Measurements from ENCODE around the gene ELL3.
"Not testable (repeated sequence)": the region's sequence is repeated elsewhere in the genome, so short reads cannot be mapped to it uniquely, and the experiment has no call there.

Gene ELL3, protein sequence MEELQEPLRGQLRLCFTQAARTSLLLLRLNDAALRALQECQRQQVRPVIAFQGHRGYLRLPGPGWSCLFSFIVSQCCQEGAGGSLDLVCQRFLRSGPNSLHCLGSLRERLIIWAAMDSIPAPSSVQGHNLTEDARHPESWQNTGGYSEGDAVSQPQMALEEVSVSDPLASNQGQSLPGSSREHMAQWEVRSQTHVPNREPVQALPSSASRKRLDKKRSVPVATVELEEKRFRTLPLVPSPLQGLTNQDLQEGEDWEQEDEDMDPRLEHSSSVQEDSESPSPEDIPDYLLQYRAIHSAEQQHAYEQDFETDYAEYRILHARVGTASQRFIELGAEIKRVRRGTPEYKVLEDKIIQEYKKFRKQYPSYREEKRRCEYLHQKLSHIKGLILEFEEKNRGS

DNA sequence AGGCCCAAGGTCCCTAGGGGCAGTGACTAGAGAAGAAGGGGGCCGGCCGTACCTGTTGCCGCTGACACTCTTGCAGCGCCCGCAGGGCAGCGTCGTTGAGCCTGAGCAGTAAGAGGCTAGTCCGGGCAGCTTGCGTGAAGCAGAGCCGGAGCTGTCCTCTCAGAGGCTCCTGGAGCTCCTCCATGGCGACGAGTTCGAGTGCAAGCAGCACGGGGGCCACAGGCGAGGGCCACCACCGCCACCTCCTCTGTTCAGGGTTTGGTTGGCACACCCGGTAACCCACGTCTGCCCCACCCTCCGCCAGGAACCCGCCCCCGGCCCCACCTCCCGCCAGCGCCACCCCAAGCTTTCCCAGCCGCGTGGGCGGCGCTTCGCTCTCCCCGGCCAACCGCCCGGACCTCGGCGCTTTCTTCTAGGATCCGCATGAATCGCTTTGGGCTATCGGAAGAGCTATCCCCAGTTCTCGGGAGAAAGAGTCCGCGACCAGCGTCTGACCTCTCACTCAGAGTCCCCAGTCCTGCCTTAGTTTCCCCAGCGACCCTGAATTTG is at the start of gene ELL3:
Gene ELL3 (minus strand): TSS at position 249 of the 549 bp plus-strand sequence. CDS start 65 bp downstream, at position 184.
- intact Hi-C loops (cut with DNase I) = no loop called here
- peak in 8 of 10 donors; percentile 41 to 92 (median 65) for DNase-seq

DNA sequence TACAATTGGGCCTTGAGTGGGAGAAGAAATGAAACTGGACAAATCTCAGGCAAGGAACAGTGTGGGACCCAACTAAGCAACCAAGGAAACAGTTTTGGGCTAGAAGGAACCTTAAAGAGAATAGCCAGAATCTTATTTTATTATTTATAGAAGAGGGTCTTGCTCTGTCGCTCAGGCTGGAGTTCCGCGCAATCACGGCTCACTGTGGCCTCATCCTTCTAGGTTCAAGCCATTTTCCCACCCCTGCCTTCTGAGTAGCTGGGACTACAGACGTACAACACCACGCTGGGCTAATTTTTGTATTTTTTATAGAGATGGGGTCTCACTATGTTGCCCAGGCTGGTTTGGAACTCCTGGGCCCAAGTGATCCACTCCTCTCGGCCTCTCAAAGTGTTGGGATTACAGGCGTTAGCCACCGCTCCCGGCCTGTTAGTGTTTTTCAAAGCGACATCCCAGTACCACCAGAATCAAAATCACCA is 49.3 kb upstream of the ELL3 start:
- peak in 1 of 10 donors; percentile 50 for DNase-seq
- intact Hi-C loops (cut with DNase I) = no loop called here

DNA sequence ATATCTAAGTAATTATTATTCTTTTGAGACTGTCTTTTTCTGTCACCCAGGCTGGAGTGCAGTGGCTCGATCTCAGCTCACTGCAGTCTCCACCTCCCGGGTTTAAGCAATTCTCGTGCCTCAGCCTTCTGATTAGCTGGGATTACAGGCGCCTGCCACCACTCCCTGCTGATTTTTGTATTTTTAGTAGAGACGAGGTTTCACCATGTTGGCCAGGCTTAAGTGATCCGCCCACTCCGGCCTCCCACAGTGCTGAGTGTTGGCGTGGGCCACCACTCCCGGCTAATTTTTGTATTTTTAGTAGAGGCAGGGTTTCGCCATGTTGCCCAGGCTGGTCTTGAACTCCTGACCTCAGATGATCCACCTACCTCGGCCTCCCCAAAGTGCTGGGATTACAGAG is 48.5 kb upstream of the ELL3 start:
- peak in 2 of 10 donors; percentile 25 to 36 for DNase-seq
- intact Hi-C loops (cut with DNase I) = not testable (repeated sequence)

DNA sequence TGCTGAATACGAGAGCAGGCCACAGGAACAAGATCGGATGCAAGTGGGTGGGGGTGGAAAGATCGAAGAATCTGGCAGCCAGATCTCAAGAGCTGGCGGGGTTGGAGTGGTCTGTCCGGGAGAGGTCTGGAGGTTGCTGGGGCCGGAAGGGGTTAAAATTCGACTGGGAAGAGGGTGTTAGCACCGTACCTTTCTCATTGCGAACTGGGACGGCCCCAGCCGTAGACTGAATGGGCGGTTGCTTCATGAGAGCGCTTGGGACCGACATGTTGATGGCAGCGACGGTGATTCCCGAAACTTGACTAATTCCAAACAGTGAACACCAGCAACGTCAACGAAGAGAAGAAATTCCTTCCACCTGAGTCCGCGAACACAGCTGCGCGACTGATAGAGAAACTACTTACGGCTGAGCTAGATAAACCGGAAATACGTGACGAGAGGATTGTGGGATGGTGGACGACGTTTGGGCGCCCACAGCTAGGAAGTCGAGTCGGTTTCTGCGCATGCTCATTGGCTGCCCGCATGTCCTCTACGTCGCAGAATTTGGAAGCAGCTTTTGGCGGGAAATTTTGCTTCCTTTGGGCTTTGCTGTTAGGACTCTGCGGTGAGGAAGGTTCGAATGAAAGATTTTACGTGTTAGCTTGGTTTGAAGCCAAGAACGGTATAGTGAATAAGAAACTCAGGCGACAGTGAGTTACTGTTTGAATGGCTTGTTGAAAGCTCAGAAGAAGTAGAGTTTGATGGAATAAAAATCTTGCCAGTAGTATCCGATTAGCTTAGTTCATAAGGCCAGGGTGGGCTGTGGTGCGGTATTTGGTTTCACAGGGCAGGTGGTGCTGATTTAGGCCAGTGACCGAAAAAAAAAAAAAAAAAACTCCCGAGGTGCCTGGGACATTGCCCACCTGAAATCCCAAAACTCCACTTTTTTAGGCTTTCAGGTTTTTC is 47.8 kb upstream of the ELL3 start, which contains the start of gene MFAP1:
Gene MFAP1 (minus strand): TSS at position 389 of the 945 bp plus-strand sequence. CDS start 121 bp downstream, at position 268.
- DNase-seq = peak; percentile 85 to 98 (median 92)
- intact Hi-C loops (cut with DNase I) = loop anchor here (1.0 kb wide), 1 partner anchor 24 kb away; the partner anchor contains the start of genes HYPK and SERINC4

DNA sequence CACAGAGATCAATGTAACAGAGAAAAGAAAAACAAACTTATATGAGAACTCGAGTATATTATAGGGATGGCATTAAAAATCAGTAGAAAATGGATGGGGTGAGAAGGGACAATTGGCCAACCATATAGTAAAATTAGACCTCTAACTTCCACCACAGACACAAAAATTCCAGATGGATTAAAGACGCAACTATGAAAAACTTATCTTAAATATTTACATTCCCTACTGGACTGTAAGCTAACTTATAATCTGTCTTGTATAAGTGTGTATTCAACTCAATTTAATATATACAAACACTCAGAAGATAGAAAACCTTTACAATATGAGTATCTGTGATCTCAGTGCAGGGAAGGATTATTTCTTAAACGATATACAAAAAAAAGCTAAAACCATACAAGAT is 44.7 kb upstream of the ELL3 start:
- intact Hi-C loops (cut with DNase I) = no loop called here
- DNase-seq = no peak

DNA sequence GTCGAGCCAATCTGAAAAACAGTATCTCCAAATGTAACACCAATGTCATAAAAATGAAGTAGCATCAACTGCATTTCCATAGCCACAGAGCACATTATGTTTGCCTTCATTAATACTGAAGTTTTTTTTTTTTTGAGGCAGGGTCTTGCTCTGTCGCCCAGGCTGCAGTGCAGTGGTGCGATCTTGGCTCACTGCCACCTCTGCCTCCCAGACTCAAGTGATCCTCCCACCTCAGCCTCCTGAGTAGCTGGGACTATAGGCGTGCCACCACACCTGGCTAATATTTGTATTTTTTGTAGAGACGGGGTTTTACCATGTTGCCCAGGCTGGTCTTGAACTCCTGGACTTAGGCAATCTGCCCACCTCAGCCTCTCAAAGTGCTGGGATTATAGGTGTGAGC is 38.3 kb upstream of the ELL3 start:
- peak in 2 of 10 donors; percentile 51 to 55 for DNase-seq
- intact Hi-C loops (cut with DNase I) = not testable (repeated sequence)

DNA sequence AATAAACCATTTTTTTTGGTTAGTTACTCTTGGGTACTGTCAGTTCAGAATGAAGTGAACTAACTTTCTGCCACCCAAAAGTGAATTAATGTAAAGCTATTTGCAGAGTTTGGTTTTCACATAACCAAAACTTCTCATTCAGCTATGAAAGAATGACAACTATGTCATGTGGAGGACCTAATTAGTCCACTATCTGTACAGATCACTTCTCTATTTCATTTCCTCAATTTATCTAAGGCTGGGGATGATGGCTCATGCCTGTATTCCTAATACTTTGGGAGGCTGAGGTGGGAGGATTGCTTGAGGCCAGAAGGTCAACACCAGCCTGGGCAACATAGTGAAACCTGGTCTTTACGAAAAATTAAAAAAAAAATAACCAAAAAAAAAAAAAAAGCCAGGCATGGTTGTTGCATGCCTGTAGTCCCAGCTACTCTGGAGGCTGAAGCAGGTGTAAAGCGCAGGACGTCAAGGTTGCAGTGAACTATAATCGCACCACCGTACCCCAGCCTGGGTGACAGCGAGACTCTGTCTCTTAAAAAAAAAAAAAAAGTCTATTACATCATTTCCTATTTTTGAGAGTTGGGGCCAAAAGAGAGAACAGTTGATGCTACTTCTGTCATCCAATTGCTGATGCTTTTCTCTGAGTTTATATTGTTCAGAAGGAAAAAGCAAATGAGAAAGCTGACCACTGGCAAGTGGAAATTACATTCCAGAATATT is 32.4 kb upstream of the ELL3 start:
- peak in 1 of 10 donors; percentile 11 for DNase-seq
- intact Hi-C loops (cut with DNase I) = no loop called here

DNA sequence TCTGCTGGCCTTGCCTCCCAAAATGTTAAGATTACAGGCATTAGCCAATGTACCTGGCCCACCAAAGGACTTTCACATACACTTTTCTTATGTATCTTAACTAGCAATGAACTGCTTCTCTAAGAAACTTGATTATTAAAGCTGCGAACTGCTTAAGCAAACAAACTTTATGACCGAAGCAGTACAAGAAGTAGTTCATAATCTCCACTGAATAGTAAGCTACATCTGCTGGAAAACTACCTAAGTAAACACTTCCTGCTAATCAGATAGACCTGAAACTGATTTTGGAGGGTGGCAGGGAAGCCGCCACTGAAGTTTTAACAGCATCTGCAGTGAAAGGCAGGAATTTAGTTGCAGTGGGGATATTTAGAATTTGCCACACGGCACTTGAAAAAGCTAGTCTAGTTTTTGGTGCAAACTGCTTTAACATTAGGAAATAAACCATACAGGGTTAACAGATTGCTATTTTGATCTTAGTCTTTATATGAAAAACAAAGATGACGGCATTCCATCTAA is 31.7 kb upstream of the ELL3 start:
- DNase-seq = no peak
- intact Hi-C loops (cut with DNase I) = no loop called here

DNA sequence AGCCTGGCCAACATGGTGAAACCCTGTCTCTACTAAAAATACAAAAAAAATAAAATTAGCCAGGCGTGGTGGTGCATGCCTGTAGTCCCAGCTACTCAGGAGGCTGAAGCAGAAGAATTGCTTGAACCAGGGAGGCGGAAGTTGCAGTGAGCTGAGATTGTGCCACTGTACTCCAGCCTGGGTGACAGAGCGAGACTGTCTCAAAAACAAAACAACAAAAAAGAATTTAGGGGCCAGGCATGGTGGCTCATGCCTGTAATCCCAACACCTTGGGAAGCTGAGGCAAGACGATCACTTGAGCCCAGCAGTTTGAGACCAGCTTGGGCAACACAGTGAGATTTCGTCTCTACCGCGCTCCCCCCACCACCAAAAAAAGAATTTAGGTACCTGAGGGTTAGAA is 25.9 kb upstream of the ELL3 start:
- intact Hi-C loops (cut with DNase I); DNase-seq: not testable (repeated sequence)

DNA sequence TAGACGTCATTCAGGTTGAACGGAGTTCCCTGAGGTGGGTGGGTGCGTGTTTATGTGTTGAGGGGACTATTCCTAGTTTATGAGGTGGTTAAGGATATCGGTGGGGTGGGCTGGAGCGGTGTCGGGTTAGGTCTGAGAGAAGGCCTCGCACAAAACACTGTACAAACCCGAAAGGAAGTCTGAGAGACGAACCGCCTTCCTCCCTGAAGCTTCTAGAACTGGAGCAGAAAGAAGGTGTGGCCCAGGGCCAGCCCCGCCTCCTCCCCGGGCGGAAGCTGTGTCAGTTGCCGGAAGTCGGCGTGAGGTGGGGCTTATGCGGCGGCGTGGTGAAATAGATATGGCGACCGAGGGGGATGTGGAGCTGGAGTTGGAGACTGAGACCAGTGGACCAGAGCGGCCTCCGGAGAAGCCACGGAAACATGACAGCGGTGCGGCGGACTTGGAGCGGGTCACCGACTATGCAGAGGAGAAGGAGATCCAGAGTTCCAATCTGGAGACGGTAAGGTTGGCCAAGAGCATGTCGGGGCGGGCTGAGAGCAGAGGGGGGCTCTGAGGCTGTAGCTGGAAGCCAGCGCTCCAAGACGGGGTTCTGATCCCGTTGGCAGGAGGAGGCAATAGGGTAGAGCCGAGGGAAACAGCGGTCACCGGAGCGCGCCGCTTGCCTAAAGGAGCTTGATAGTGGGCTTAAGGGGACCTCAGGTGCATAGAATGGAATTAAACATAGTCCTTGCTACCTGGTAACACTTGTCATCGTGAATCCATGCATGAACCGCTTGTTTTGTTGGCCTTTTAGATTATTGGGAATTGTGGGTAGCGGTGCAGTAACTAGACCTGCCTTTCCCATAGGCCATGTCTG is 23.7 kb upstream of the ELL3 start, which contains the start of gene HYPK:
Gene HYPK (plus strand): TSS at position 314 of the 856 bp plus-strand sequence. CDS start 24 bp downstream, at position 338.
- peak; percentile 88 to 99 (median 94) for DNase-seq
- intact Hi-C loops (cut with DNase I) = loop anchor here (1.0 kb wide), 1 partner anchor 24 kb away; the partner anchor contains the start of gene MFAP1

DNA sequence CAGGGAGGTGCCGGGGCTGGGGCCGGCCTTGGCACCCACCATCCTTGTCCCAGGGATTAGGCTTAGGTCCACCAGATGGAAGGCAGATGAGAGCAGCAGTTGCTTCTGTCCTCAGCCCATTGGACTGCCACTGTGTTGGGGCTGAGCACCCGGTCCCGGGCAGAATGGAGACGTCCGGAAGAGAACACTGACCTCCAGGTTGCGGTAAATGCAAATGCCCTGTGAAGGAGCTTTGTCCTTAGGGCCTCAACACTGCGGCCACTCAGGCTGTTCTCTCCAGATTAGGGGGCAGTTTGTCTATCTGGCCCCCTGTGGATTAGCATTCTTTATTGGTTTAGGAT is 23.1 kb upstream of the ELL3 start, which contains the start of gene SERINC4:
Gene SERINC4 (minus strand): TSS at position 276 of the 341 bp plus-strand sequence. CDS start 234 bp downstream, at position 42.
- intact Hi-C loops (cut with DNase I) = loop anchor here (1.0 kb wide), 1 partner anchor 24 kb away; the partner anchor contains the start of gene MFAP1
- DNase-seq = peak in 1 of 10 donors; percentile 85

DNA sequence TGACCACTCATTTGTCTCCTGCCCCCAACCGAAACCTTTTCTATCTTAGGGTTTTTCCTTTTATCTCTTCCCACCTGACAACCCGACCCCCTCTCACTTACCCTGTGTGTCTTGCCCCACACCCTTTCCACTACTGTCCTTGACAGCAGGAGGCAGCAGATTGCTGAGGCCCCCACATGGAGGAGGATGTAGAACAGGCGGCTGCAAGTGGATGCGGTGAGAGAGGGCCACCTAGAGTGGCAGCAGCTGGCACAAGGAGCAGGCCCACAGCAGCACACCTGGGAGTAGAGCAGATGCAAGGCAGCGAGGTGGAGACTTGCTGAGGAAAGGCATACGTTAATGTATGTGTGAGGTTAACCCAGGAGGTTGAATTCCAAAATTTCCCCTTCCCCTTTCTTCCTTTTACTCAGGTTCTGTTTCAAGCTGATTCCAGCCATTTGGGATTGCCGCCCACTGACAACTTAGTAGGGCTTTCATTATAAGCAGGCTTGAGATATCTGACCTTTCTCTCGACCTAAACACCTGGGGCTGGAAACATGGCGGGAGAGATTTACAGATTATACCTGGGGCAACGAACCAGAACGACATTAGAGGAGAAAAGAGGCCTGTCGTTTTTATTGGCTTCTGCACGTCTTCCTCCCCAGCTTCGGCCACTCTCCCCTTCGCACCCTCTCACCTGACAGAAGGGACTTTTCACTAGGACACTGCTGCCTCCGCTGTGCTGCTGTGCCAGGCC is 22.6 kb upstream of the ELL3 start:
- intact Hi-C loops (cut with DNase I) = no loop called here
- no peak for DNase-seq

DNA sequence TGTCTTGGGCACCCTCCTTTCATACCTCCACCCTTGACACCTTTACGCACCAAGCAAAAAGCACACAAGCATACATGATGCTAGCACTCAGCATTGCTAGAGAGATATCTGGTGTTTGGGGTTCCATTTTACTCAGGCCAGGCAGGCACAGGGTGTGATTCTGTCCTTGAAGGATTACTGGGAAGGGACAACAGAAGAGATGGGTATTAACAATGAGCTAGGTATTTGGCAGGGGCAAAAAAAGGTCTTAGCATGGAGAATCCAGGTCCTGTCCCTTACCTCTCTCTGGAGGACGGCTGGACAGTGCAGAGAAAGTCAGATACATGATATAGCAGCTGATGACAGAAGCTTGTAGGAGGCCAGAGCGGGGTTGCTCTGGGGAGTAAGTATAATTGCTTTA is 19.8 kb upstream of the ELL3 start:
- intact Hi-C loops (cut with DNase I) = no loop called here
- DNase-seq = no peak

DNA sequence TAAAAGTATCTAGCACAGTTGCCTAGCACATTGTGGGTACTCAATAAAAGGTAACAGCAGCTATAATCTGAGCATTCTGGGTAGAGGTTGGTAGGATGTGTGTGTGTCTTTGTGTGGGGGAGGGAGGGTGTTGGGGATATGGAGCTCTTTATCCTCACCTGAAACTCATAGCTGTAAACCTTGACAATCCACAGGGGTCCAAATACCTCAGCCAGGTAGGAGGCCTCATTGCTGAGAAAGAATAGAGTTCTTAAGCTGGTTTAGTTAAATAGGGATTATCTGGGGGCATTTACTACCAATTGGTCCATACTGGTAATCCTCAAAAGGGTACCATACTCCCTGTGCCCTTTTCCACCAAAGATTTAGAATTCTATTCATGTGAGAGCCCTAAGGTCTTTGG is 19.2 kb upstream of the ELL3 start:
- intact Hi-C loops (cut with DNase I) = no loop called here
- no peak for DNase-seq

DNA sequence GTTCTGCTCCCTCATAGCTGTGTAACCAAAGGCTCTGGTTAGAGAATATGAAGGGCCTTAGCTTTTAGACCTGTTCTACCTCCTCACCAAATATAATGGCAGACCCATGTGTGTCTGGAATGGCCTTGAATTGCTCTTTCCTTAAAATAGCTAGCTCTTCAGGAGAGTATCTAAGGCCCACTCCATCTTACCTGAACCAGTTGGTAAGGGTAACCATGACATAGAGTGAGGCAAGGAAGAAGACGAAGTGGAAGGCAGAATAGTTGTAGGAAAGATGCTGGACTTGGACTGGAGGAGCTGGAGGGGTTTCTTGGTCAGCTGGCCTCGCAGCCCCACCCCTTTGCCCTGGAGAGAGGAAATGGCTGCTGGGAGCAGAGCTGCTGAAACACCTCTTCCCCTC is 18.4 kb upstream of the ELL3 start:
- intact Hi-C loops (cut with DNase I) = no loop called here
- no peak for DNase-seq

DNA sequence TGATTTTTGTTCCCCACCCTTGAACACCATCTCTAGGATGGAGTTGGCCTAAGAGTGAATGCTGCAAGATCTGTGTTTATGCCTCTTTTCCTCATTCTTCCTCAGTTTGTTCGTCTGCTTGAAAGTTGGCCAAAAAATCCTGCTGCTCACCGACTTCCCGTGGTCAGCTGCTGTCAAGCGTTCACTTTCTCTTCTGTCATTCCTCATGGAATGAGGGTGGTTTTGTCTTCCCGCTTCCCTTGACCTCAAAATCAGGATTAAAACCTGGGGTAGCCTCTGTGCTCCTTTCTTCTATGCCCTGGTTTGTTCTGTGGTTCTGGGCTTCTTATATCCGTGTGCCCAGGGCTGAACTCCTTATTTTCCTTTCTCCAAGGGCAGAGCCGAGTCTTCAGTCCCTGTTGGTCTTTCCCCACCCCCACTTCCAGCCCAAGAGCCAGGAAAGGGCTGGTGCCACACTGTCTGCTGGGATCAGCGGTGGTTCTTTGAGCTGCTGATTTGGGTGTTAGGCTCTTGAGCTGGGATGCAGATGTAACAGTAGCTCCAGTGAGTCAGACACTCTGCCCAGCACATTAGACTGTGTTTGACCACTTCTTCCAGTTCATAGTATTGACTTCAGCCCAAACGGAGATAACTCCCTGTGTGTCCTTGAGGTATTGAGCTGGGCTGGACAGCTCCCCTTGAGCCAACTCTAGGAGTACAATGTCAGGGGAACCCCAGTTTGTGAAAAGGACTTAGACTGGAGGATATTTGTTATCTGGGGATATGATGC is 17.7 kb upstream of the ELL3 start:
- intact Hi-C loops (cut with DNase I) = loop anchor here (5.0 kb wide), 1 partner anchor 47 kb away; the partner anchor contains the start of gene PDIA3
- DNase-seq = no peak

DNA sequence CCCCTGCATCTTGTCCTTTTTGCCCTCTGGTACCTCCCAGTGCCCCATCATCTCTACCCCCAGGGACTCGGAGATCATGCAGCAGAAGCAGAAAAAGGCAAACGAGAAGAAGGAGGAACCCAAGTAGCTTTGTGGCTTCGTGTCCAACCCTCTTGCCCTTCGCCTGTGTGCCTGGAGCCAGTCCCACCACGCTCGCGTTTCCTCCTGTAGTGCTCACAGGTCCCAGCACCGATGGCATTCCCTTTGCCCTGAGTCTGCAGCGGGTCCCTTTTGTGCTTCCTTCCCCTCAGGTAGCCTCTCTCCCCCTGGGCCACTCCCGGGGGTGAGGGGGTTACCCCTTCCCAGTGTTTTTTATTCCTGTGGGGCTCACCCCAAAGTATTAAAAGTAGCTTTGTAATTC is 16.9 kb upstream of the ELL3 start:
- no peak for DNase-seq
- intact Hi-C loops (cut with DNase I) = loop anchor here (5.0 kb wide), 1 partner anchor 46 kb away; the partner anchor contains the start of gene PDIA3

All from posterior cingulate gyrus (tissue), 11 donors.